ENCODE results near the gene PIGQ.

Gene PIGQ

GRCh38 chr16:569445-570254 lies at the start of gene PIGQ:
TSS of gene PIGQ (plus strand) at chr16:569968. CDS start at chr16:574075, 4,107 bp downstream.
- Histone ChIP-seq H3K27me3 (ENCODE audit: insufficient read depth, low read length) (no peaks in the 10 kb centered on the region), H3K27ac (ENCODE audit: low read depth, low read length) (no peak within 1 kb of the TSS), H3K4me1 (ENCODE audit: control insufficient read depth, insufficient read depth, low read length, unreplicated experiment) (peaks cover 18% of the 10 kb centered on the region), H3K4me3 (ENCODE audit: low read depth, low read length) (peak within 1 kb of the TSS; percentile 91), H3K36me3 (ENCODE audit: insufficient read depth, low read length) (no peaks in the 10 kb centered on the region), H3K79me2 (ENCODE audit: control insufficient read depth, insufficient read depth, low read length, unreplicated experiment) (peaks cover 16% of the 10 kb centered on the region), H2AFZ (ENCODE audit: low read length, unreplicated experiment) (peak within 1 kb of the TSS; percentile 93)

DNA sequence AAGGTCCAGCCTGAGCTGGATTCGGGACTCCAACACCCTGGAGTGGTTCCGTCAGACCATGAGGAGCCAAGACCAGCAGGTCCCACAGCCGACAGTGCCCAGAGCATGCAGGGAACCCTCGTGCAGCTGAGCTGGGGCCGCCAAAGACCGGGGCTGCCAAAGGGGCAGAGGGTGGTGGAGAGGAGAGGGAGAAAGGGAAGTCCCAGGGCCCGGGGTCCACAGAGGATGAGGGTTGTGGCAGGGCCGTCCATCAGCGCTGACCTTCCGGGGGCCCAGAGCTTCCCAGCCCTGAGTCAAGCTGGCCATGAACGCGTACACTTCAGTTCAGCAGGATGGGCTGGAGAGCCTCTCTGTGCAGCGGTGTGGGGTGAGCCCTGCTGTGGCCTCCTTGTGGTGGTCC lies 48.9 kb upstream of the PIGQ start:
- Histone ChIP-seq H2AFZ (ENCODE audit: low read length, unreplicated experiment) (no peak overlapping the region), H3K4me1 (ENCODE audit: control insufficient read depth, insufficient read depth, low read length, unreplicated experiment) (peaks cover 19% of the 10 kb centered on the region), H3K27me3 (ENCODE audit: insufficient read depth, low read length) (no peaks in the 10 kb centered on the region), H3K36me3 (ENCODE audit: insufficient read depth, low read length) (0 out of 2 replicates have a peak, but pooled peaks cover 4% of the 10 kb centered on the region), H3K27ac (ENCODE audit: low read depth, low read length) (no peak overlapping the region), H3K79me2 (ENCODE audit: control insufficient read depth, insufficient read depth, low read length, unreplicated experiment) (peaks cover 9% of the 10 kb centered on the region), H3K4me3 (ENCODE audit: low read depth, low read length) (no peak overlapping the region)

DNA sequence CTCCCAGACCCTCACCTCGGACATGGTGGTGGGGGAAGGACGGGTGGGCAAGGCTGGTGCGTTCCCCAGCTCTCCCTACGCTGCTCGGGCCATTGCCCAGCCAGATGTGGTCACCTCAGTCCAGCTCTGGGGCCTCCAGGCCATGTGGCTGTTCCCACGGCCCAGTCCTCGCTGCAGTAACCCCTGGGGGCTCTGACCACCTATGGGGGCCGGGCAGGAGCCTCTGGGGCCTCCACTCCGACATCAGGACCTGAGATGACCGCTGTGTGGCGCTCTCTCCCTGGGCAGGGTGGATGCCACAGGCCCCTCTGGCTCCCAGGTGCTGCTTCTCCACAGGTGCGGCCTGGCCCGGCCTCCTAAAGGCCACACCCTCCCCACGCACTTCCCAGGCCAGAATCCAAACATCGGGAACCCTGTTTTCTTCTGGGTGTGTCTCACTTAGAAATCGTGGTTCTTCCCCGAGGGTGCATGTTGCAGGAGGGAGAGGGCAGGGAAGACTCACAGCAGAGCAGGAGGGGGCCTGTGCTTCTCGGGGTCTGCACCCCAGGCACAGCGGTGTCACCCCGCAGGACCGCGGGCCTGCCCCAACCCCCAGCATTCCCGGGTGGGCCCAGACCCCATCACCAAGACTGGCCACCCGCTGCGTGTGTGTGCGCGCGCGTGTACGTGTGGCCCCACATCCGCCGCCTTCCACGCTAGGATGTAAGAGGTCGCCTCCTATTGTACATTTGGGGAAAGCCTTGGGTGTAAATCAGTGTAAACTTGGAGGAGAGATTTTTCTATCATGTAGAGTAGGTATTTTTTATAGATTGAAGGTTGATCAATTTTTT lies 48.2 kb upstream of the PIGQ start:
- Histone ChIP-seq H3K27ac (ENCODE audit: low read depth, low read length) (no peak overlapping the region), H3K4me3 (ENCODE audit: low read depth, low read length) (no peak overlapping the region), H2AFZ (ENCODE audit: low read length, unreplicated experiment) (no peak overlapping the region)

DNA sequence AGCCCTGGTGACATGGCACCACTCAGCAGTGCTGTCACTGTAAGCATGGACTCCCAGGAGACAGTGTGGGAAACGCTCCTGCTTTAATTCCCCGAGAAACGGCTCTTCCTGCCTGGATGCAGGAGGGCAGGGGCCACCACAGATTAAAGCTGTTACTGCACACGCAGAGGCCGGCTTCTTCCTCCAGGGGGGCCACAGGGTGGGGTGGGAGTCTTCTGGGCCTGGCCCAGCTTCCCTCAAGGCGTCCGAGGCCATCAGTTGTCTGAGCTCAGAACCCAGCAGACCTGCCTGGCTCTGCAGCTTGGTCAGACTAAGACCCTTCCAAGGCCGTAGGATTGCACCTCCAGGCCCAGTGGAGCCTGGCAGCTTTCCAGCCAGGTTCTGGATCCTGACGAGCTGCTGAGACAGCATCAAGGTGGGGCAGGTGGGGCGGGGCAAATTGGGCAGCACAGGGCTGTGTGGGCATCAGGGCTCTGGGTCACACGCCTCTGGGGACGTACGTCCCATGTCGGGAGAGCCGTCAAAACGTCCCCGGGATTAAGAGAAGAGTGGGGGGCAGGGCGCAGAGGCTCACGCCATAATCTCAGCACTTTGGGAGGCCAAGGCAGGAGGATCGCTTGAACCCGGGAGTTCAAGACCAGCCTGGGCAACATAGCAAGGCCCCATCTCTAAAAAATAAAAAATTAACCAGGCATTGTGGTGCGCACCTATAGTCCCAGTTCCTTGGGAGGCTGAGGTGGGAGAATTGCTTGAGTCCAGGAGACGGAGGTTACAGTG lies 47.3 kb upstream of the PIGQ start:
- peaks cover 20% of the 10 kb centered on the region for H3K79me2 ChIP-seq (ENCODE audit: control insufficient read depth, insufficient read depth, low read length, unreplicated experiment)
- no peaks in the 10 kb centered on the region for H3K27me3 ChIP-seq (ENCODE audit: insufficient read depth, low read length)
- H3K4me3 ChIP-seq (ENCODE audit: low read depth, low read length) = no peak overlapping the region
- no peak overlapping the region for H2AFZ ChIP-seq (ENCODE audit: low read length, unreplicated experiment)
- H3K36me3 ChIP-seq (ENCODE audit: insufficient read depth, low read length) = 0 out of 2 replicates have a peak, but pooled peaks cover 4% of the 10 kb centered on the region
- H3K4me1 ChIP-seq (ENCODE audit: control insufficient read depth, insufficient read depth, low read length, unreplicated experiment) = peaks cover 23% of the 10 kb centered on the region
- H3K27ac ChIP-seq (ENCODE audit: low read depth, low read length) = no peak overlapping the region

More for the DNA sequence above, 48.2 kb upstream of the PIGQ start:
- peaks cover 17% of the 10 kb centered on the region for H3K79me2 ChIP-seq (ENCODE audit: control insufficient read depth, insufficient read depth, low read length, unreplicated experiment)
- peaks cover 23% of the 10 kb centered on the region for H3K4me1 ChIP-seq (ENCODE audit: control insufficient read depth, insufficient read depth, low read length, unreplicated experiment)
- H3K36me3 ChIP-seq (ENCODE audit: insufficient read depth, low read length) = 0 out of 2 replicates have a peak, but pooled peaks cover 4% of the 10 kb centered on the region
- no peaks in the 10 kb centered on the region for H3K27me3 ChIP-seq (ENCODE audit: insufficient read depth, low read length)

DNA sequence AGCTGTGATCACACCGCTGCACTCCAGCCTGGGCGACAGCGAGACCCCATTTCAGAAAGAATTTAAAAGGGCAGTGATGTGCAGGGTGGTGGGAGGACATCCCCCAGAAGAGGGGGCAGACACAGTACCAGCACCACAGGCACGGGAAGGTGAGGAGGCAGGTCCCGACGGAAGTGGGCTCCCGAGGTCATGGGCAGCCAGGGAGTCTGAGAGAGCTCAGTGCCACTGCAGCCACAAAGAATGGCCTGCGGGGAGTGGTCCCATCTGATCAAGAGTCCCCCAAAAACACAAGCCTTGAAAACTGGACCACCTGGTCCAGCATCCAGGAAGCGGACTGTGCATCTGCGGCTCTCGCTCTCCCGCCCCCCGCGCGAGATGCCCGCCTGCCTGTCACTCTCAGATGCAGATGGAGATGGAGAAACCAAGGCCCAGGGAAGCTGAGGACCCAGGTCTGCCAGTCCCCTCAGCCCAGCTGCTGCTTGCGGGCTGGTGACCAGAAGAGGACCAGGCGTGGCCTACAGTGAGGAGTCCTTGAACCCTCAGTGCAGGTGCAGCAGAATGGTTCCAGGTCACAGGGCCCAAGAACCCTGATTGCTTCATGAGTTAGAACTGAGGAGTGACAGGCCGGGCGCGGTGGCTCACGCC lies 46.5 kb upstream of the PIGQ start:
- 0 out of 2 replicates have a peak, but pooled peaks cover 4% of the 10 kb centered on the region for H3K36me3 ChIP-seq (ENCODE audit: insufficient read depth, low read length)
- no peak overlapping the region for H3K4me3 ChIP-seq (ENCODE audit: low read depth, low read length)
- H3K4me1 ChIP-seq (ENCODE audit: control insufficient read depth, insufficient read depth, low read length, unreplicated experiment) = peaks cover 23% of the 10 kb centered on the region

GRCh38 chr16:524274-525040 lies 45.3 kb upstream of the PIGQ start:
- Histone ChIP-seq H3K36me3 (ENCODE audit: insufficient read depth, low read length) (0 out of 2 replicates have a peak, but pooled peaks cover 2% of the 10 kb centered on the region), H3K27me3 (ENCODE audit: insufficient read depth, low read length) (no peaks in the 10 kb centered on the region), H2AFZ (ENCODE audit: low read length, unreplicated experiment) (no peak overlapping the region), H3K79me2 (ENCODE audit: control insufficient read depth, insufficient read depth, low read length, unreplicated experiment) (peaks cover 34% of the 10 kb centered on the region), H3K4me3 (ENCODE audit: low read depth, low read length) (no peak overlapping the region), H3K27ac (ENCODE audit: low read depth, low read length) (no peak overlapping the region), H3K4me1 (ENCODE audit: control insufficient read depth, insufficient read depth, low read length, unreplicated experiment) (peaks cover 29% of the 10 kb centered on the region)

More for the DNA sequence above, 46.5 kb upstream of the PIGQ start:
- H3K27me3 ChIP-seq (ENCODE audit: insufficient read depth, low read length) = no peaks in the 10 kb centered on the region
- H2AFZ ChIP-seq (ENCODE audit: low read length, unreplicated experiment) = no peak overlapping the region
- no peak overlapping the region for H3K27ac ChIP-seq (ENCODE audit: low read depth, low read length)
- H3K79me2 ChIP-seq (ENCODE audit: control insufficient read depth, insufficient read depth, low read length, unreplicated experiment) = peaks cover 21% of the 10 kb centered on the region

- Histone ChIP-seq H3K4me1 (ENCODE audit: control insufficient read depth, insufficient read depth, low read length, unreplicated experiment) (peaks cover 35% of the 10 kb centered on the region), H3K27ac (ENCODE audit: low read depth, low read length) (peak overlapping the region; percentile 70), H3K79me2 (ENCODE audit: control insufficient read depth, insufficient read depth, low read length, unreplicated experiment) (peaks cover 40% of the 10 kb centered on the region), H3K4me3 (ENCODE audit: low read depth, low read length) (peak overlapping the region; percentile 46), H3K27me3 (ENCODE audit: insufficient read depth, low read length) (no peaks in the 10 kb centered on the region), H3K36me3 (ENCODE audit: insufficient read depth, low read length) (no peaks in the 10 kb centered on the region), H2AFZ (ENCODE audit: low read length, unreplicated experiment) (no peak overlapping the region)
Measured at GRCh38 chr16:525123-525519, 44.6 kb upstream of the PIGQ start.

- peak overlapping the region; percentile 83 for H3K4me3 ChIP-seq (ENCODE audit: low read depth, low read length)
- H3K79me2 ChIP-seq (ENCODE audit: control insufficient read depth, insufficient read depth, low read length, unreplicated experiment) = peaks cover 46% of the 10 kb centered on the region
- H2AFZ ChIP-seq (ENCODE audit: low read length, unreplicated experiment) = no peak overlapping the region
- no peaks in the 10 kb centered on the region for H3K27me3 ChIP-seq (ENCODE audit: insufficient read depth, low read length)
- H3K4me1 ChIP-seq (ENCODE audit: control insufficient read depth, insufficient read depth, low read length, unreplicated experiment) = peaks cover 39% of the 10 kb centered on the region
- H3K27ac ChIP-seq (ENCODE audit: low read depth, low read length) = peak overlapping the region; percentile 70
- no peaks in the 10 kb centered on the region for H3K36me3 ChIP-seq (ENCODE audit: insufficient read depth, low read length)
Measured at GRCh38 chr16:525520-526180, 44.1 kb upstream of the PIGQ start.

All from ACC112 (cell line).